ENCODE measurements around the gene ERC1.
"Not testable (repeated sequence)": the region's sequence is repeated elsewhere in the genome, so short reads cannot be mapped to it uniquely, and the experiment has no call there.

ERC1 gene

GRCh38 chr12:1034751-1035457 lies 43.9 kb downstream of the ERC1 start:
- no peak for DNase-seq

GRCh38 chr12:1041478-1041877 lies 50.5 kb downstream of the ERC1 start:
- DNase-seq, result no peak

GRCh38 chr12:1044199-1044598 lies 53.2 kb downstream of the ERC1 start:
- no peak for DNase-seq

- DNase-seq, result no peak
Measured at GRCh38 chr12:1044696-1045095, 53.7 kb downstream of the ERC1 start.

GRCh38 chr12:1046727-1047126 lies 55.7 kb downstream of the ERC1 start:
- no peak for DNase-seq

- no peak for DNase-seq
Measured at GRCh38 chr12:1047898-1048660, 57.1 kb downstream of the ERC1 start.

GRCh38 chr12:1050059-1050707 lies 59.2 kb downstream of the ERC1 start:
- no peak for DNase-seq

GRCh38 chr12:1051672-1052071 lies 60.6 kb downstream of the ERC1 start:
- DNase-seq, result not testable (repeated sequence)

- DNase-seq, result no peak
Measured at GRCh38 chr12:1053690-1054089, 62.7 kb downstream of the ERC1 start.

GRCh38 chr12:1054117-1054870 lies 63.3 kb downstream of the ERC1 start:
- no peak for DNase-seq

GRCh38 chr12:1056390-1056789 lies 65.4 kb downstream of the ERC1 start:
- no peak for DNase-seq

- DNase-seq, result no peak
Measured at GRCh38 chr12:1058423-1058822, 67.4 kb downstream of the ERC1 start.

GRCh38 chr12:1059162-1059561 lies 68.1 kb downstream of the ERC1 start:
- no peak for DNase-seq

- DNase-seq, result no peak
Measured at GRCh38 chr12:1063852-1064251, 72.8 kb downstream of the ERC1 start.

GRCh38 chr12:1064317-1064716 lies 73.3 kb downstream of the ERC1 start:
- no peak for DNase-seq

GRCh38 chr12:1065629-1066028 lies 74.6 kb downstream of the ERC1 start:
- no peak for DNase-seq

- no peak for DNase-seq
Measured at GRCh38 chr12:1069846-1070245, 78.8 kb downstream of the ERC1 start.

- DNase-seq, result no peak
Measured at GRCh38 chr12:1071182-1071581, 80.2 kb downstream of the ERC1 start.

- no peak for DNase-seq
Measured at GRCh38 chr12:1073652-1074051, 82.6 kb downstream of the ERC1 start.

- no peak for DNase-seq
Measured at GRCh38 chr12:1077036-1077803, 86.2 kb downstream of the ERC1 start.

- no peak for DNase-seq
Measured at GRCh38 chr12:1078002-1078401, 87.0 kb downstream of the ERC1 start.

- DNase-seq, result no peak
Measured at GRCh38 chr12:1080520-1081223, 89.6 kb downstream of the ERC1 start.
